ENCODE results near the gene CCDC126. TPM values are rescaled to one million over a fixed set of nuclear protein-coding genes. Genes with fewer than 3 reads are reported as not detected.
"Not testable (repeated sequence)": the region's sequence is repeated elsewhere in the genome, so short reads cannot be mapped to it uniquely, and the experiment has no call there.

CCDC126 gene
- total RNA-seq (2014; rRNA removed; shearing (Covaris generic)) (9.5 and 9.9 TPM in 2 replicates), polyA plus RNA-seq (2016; fragmentation: Nextera tagmentation; extraction: Ambion mirVana) (6.8 and 9.5 TPM in 2 replicates)

GRCh38 chr7:23597094-23598091 lies at the start of gene CCDC126:
Gene CCDC126, plus strand, starts transcription at chr7:23597382. Its CDS starts 13,934 bp downstream, at chr7:23611316.
- Histone ChIP-seq H3K27me3 (replicated peaks; ENCODE audit: insufficient read depth) (no peaks in the 10 kb centered on the region), H3K79me2 (ENCODE audit: insufficient read depth) (0 out of 2 replicates have a peak, but pooled peaks cover 17% of the 10 kb centered on the region), H3K27ac (peak within 1 kb of the TSS; percentile 61), H3K9me3 (ENCODE audit: low read depth) (no peaks in the 10 kb centered on the region), H3K36me3 (ENCODE audit: low read depth) (no peaks in the 10 kb centered on the region), H3K4me1 (ENCODE audit: insufficient read depth) (peaks cover 16% of the 10 kb centered on the region), H4K20me1 (ENCODE audit: insufficient read depth) (no peaks in the 10 kb centered on the region), H3K4me2 (ENCODE audit: unreplicated experiment) (peak within 1 kb of the TSS; percentile 91), H3K9me2 (ENCODE audit: insufficient read depth) (no peaks in the 10 kb centered on the region), H3K9ac (peak within 1 kb of the TSS; percentile 78), H3F3A (ENCODE audit: insufficient read depth) (peaks cover 14% of the 10 kb centered on the region), H3K4me3 (peak within 1 kb of the TSS; percentile 87), H2AFZ (peak within 1 kb of the TSS; percentile 96)
- in situ Hi-C loops (cut with MboI), result no loop called here
- 2 to 4% methylated on average over 60 to 95 of the region's 99 CpGs for WGBS, 2 experiments (ENCODE audit: low coverage in 1 of 2, low lambda C conversion rate in 2 of 2, missing lambda C conversion rate in 2 of 2)
- TF ChIP-seq EZH2phosphoT487 (IDR thresholded peaks at IDR 0.05; ENCODE audit: insufficient read depth, low read depth) (no peak), EZH2 (IDR thresholded peaks at IDR 0.05; ENCODE audit: insufficient read depth, poor library complexity, severe bottlenecking) (no peak)
- DNase-seq, result peak; percentile 96

DNA sequence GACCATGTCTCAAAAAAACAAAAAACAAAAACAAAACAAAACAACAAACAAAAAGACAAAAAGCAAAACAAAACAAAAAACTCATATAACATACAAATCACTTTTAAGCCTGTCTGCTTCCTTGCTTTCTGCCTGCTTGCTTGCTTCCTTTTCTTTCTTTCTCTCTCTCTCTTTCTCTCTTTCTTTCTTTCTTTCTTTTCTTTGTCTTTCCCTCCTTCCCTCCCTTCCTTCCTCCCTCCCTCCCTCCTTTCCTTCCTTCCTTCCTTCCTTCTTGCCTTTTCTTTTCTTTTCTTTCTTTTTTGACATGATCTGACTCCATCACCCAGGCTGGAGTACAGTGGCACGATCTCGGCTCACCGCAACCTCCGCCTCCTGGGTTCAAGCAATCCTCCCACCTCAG lies 49.5 kb upstream of the CCDC126 start:
- 92 to 93% methylated on average over 4 of the region's 4 CpGs for WGBS, 2 experiments (ENCODE audit: low coverage in 1 of 2, low lambda C conversion rate in 2 of 2, missing lambda C conversion rate in 2 of 2)
- in situ Hi-C loops (cut with MboI), result no loop called here

DNA sequence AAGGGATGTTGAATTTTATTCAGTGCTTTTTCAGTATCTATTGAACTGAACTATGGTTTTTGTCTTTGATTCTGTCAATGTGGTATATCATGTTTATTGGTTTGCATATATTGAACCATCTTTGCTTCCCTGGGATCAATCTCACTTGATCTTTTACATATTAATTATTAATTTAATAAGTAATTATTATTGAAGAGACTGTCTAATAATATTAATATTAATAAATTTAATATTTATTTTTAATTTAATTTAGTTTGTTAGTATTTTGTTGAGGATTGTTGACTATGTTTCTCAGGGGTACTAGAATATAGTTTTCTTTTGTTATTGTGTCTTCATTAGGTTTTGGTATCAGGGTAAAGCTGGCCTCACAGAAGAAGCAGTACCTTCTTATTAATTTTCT lies 38.9 kb upstream of the CCDC126 start:
- in situ Hi-C loops (cut with MboI), result loop anchor here (25.0 kb wide), 2 partner anchors 829 to 1104 kb away; no protein-coding TSS in a partner anchor
- Histone ChIP-seq H2AFZ (no peak overlapping the region), H3K4me2 (ENCODE audit: unreplicated experiment) (no peak overlapping the region), H3K4me1 (ENCODE audit: insufficient read depth) (no peaks in the 10 kb centered on the region), H3K9ac (no peak overlapping the region), H3K9me2 (ENCODE audit: insufficient read depth) (no peaks in the 10 kb centered on the region), H3K9me3 (ENCODE audit: low read depth) (no peaks in the 10 kb centered on the region), H3K4me3 (no peak overlapping the region), H3K36me3 (ENCODE audit: low read depth) (no peaks in the 10 kb centered on the region), H3K27me3 (replicated peaks; ENCODE audit: insufficient read depth) (peaks cover 35% of the 10 kb centered on the region), H3F3A (ENCODE audit: insufficient read depth) (no peaks in the 10 kb centered on the region), H3K27ac (no peak overlapping the region), H3K79me2 (ENCODE audit: insufficient read depth) (no peaks in the 10 kb centered on the region), H4K20me1 (ENCODE audit: insufficient read depth) (no peaks in the 10 kb centered on the region)
- DNase-seq, result no peak
- TF ChIP-seq EZH2 (IDR thresholded peaks at IDR 0.05; ENCODE audit: insufficient read depth, poor library complexity, severe bottlenecking), result no peak
- TF ChIP-seq EZH2phosphoT487 (IDR thresholded peaks at IDR 0.05; ENCODE audit: insufficient read depth, low read depth), result no peak

More for the DNA sequence above, 49.5 kb upstream of the CCDC126 start:
- no peak overlapping the region for H3K9ac ChIP-seq
- H3K36me3 ChIP-seq (ENCODE audit: low read depth), result no peaks in the 10 kb centered on the region
- no peaks in the 10 kb centered on the region for H3K79me2 ChIP-seq (ENCODE audit: insufficient read depth)
- no peak overlapping the region for H3K4me2 ChIP-seq (ENCODE audit: unreplicated experiment)
- no peak for DNase-seq
- H3F3A ChIP-seq (ENCODE audit: insufficient read depth), result no peaks in the 10 kb centered on the region
- no peaks in the 10 kb centered on the region for H4K20me1 ChIP-seq (ENCODE audit: insufficient read depth)
- no peak overlapping the region for H3K27ac ChIP-seq
- TF ChIP-seq EZH2 (IDR thresholded peaks at IDR 0.05; ENCODE audit: insufficient read depth, poor library complexity, severe bottlenecking), result no peak
- no peak for TF ChIP-seq EZH2phosphoT487 (IDR thresholded peaks at IDR 0.05; ENCODE audit: insufficient read depth, low read depth)
- no peaks in the 10 kb centered on the region for H3K9me2 ChIP-seq (ENCODE audit: insufficient read depth)
- no peaks in the 10 kb centered on the region for H3K4me1 ChIP-seq (ENCODE audit: insufficient read depth)
- no peak overlapping the region for H2AFZ ChIP-seq
- no peak overlapping the region for H3K4me3 ChIP-seq
- H3K27me3 ChIP-seq (replicated peaks; ENCODE audit: insufficient read depth), result no peaks in the 10 kb centered on the region
- no peaks in the 10 kb centered on the region for H3K9me3 ChIP-seq (ENCODE audit: low read depth)

- Histone ChIP-seq H2AFZ (peak overlapping the region; percentile 37; the same call in 1 of the 2 replicates), H3K79me2 (ENCODE audit: insufficient read depth) (no peaks in the 10 kb centered on the region), H4K20me1 (ENCODE audit: insufficient read depth) (no peaks in the 10 kb centered on the region), H3K9ac (no peak overlapping the region), H3K4me1 (ENCODE audit: insufficient read depth) (no peaks in the 10 kb centered on the region), H3K9me2 (ENCODE audit: insufficient read depth) (no peaks in the 10 kb centered on the region), H3K4me2 (ENCODE audit: unreplicated experiment) (no peak overlapping the region), H3K9me3 (ENCODE audit: low read depth) (no peaks in the 10 kb centered on the region), H3K27ac (no peak overlapping the region), H3K27me3 (replicated peaks; ENCODE audit: insufficient read depth) (no peaks in the 10 kb centered on the region), H3F3A (ENCODE audit: insufficient read depth) (no peaks in the 10 kb centered on the region), H3K4me3 (no peak overlapping the region), H3K36me3 (ENCODE audit: low read depth) (no peaks in the 10 kb centered on the region)
- 20 to 22% methylated on average over 5 of the region's 5 CpGs for WGBS, 2 experiments (ENCODE audit: low coverage in 1 of 2, low lambda C conversion rate in 2 of 2, missing lambda C conversion rate in 2 of 2)
- TF ChIP-seq EZH2phosphoT487 (IDR thresholded peaks at IDR 0.05; ENCODE audit: insufficient read depth, low read depth) (no peak), EZH2 (IDR thresholded peaks at IDR 0.05; ENCODE audit: insufficient read depth, poor library complexity, severe bottlenecking) (no peak)
- in situ Hi-C loops (cut with MboI), result loop anchor here (5.0 to 25.0 kb wide), 3 partner anchors 142 to 1092 kb away; partner anchors contain the start of gene STK31
- DNase-seq, result peak; percentile 79
Measured at GRCh38 chr7:23570592-23571200, 26.5 kb upstream of the CCDC126 start.

DNA sequence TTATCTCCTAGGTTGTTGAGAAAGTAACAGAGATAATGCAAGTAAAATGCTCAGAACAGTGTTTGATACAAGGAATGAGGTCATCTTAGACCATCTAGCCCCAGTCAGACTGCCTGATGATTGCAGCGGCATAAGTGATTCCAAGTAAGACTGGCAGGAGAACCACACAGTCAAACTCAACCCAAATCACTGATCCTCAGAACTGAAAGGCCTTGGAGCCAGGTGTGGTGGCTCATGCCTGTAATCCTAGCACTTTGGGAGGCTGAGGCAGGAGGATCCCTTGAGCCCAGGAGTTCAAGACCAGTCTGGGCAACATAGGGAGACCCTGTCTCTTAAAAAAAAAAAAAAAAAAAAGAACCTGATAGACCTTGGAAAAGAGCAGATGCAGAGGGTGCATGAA lies 15.2 kb upstream of the CCDC126 start:
- H3K9me2 ChIP-seq (ENCODE audit: insufficient read depth); H3K4me2 ChIP-seq (ENCODE audit: unreplicated experiment); H3K9ac ChIP-seq; H3K79me2 ChIP-seq (ENCODE audit: insufficient read depth); H3K4me3 ChIP-seq; H3K27ac ChIP-seq; H3K27me3 ChIP-seq (replicated peaks; ENCODE audit: insufficient read depth); H4K20me1 ChIP-seq (ENCODE audit: insufficient read depth); H3F3A ChIP-seq (ENCODE audit: insufficient read depth); H2AFZ ChIP-seq; H3K4me1 ChIP-seq (ENCODE audit: insufficient read depth); DNase-seq; H3K36me3 ChIP-seq (ENCODE audit: low read depth); in situ Hi-C loops (cut with MboI); H3K9me3 ChIP-seq (ENCODE audit: low read depth): not testable (repeated sequence)
- 94 to 100% methylated on average over 1 of the region's 1 CpG for WGBS, 2 experiments (ENCODE audit: low coverage in 1 of 2, low lambda C conversion rate in 2 of 2, missing lambda C conversion rate in 2 of 2)

GRCh38 chr7:23585304-23585703 lies 11.9 kb upstream of the CCDC126 start:
- not testable (repeated sequence) for H2AFZ ChIP-seq; H3K36me3 ChIP-seq (ENCODE audit: low read depth)
- WGBS, 2 experiments (ENCODE audit: low coverage in 1 of 2, low lambda C conversion rate in 2 of 2, missing lambda C conversion rate in 2 of 2), result 81 to 89% methylated on average over 10 of the region's 10 CpGs

More at GRCh38 chr7:23585304-23585703, 11.9 kb upstream of the CCDC126 start:
- H3K27me3 ChIP-seq (replicated peaks; ENCODE audit: insufficient read depth); H3K9ac ChIP-seq; H3K9me3 ChIP-seq (ENCODE audit: low read depth); H3K4me3 ChIP-seq; DNase-seq; H3F3A ChIP-seq (ENCODE audit: insufficient read depth); H3K9me2 ChIP-seq (ENCODE audit: insufficient read depth); in situ Hi-C loops (cut with MboI); H3K4me1 ChIP-seq (ENCODE audit: insufficient read depth); H3K4me2 ChIP-seq (ENCODE audit: unreplicated experiment); H3K27ac ChIP-seq; H4K20me1 ChIP-seq (ENCODE audit: insufficient read depth); H3K79me2 ChIP-seq (ENCODE audit: insufficient read depth): not testable (repeated sequence)
